HepG2 (cell line): Measurements from ENCODE around the gene DENND4A.

Source experiments
- HDAC6 ChIP-seq: fragments of 200-600 bp; sonication (generic); IDR thresholded peaks from 2 replicates; pipeline ENCODE4 v1.7.0; 2017; ENCODE audit warnings: mild to moderate bottlenecking, antibody characterized with exemption, low read length, low read depth
- HNRNPK ChIP-seq: fragments of 200-400 bp; formaldehyde crosslinking; IDR thresholded peaks from 2 replicates; pipeline ENCODE4 v1.6.1; 2018; ENCODE audit warnings: low read length, low read depth, moderate library complexity, mild to moderate bottlenecking; ENCODE audit not compliant: poor library complexity, severe bottlenecking
- POLR2A ChIP-seq, 2 experiments: IDR thresholded peaks; 2 replicates each; pipeline ENCODE4 v1.6.1; 2011; ENCODE audit warnings: low read depth in 2 of 2, low read length in 2 of 2, mild to moderate bottlenecking in 1 of 2, moderate library complexity in 1 of 2; ENCODE audit not compliant: insufficient read depth in 1 of 2
- POLR2AphosphoS5 ChIP-seq: IDR thresholded peaks from 2 replicates; pipeline ENCODE4 v1.6.1; 2012; ENCODE audit warnings: low read depth, low read length
- SIN3B ChIP-seq: fragments of 150-350 bp; IDR thresholded peaks from 2 replicates; pipeline ENCODE4 v1.6.1; 2014; ENCODE audit warnings: low read length
- SP1 ChIP-seq, 2 experiments: fragments of 450-650 bp in 1 of 2; sonication (generic) in 1 of 2; formaldehyde crosslinking in 1 of 2; IDR thresholded peaks; 2 replicates each; pipeline versions ENCODE4 v1.4.0 to v1.6.1; 2016 to 2020; ENCODE audit warnings: missing genetic modification reagents in 1 of 2
- ZNF30 ChIP-seq: sonication (generic); formaldehyde crosslinking; IDR thresholded peaks from 2 replicates; pipeline ENCODE4 v1.5.0; 2020; ENCODE audit warnings: mild to moderate bottlenecking, missing genetic modification reagents
- ZNF670 ChIP-seq: sonication (generic); formaldehyde crosslinking; IDR thresholded peaks from 2 replicates; pipeline ENCODE4 v1.8.0; 2022; ENCODE audit warnings: mild to moderate bottlenecking, missing genetic modification reagents, borderline replicate concordance
- ZNF766 ChIP-seq: sonication (generic); formaldehyde crosslinking; IDR thresholded peaks from 2 replicates; pipeline ENCODE4 v1.5.0; 2020; ENCODE audit warnings: missing genetic modification reagents, borderline replicate concordance
- TF ChIP-seq, protein P1 (sequence below): sonication (generic); formaldehyde crosslinking; IDR thresholded peaks from 2 replicates; pipeline ENCODE4 v1.4.0; 2020; ENCODE audit warnings: missing genetic modification reagents, borderline replicate concordance
- TF ChIP-seq, protein P2 (sequence below): sonication (generic); formaldehyde crosslinking; IDR thresholded peaks from 2 replicates; pipeline ENCODE4 v1.4.0; 2020; ENCODE audit warnings: mild to moderate bottlenecking, missing genetic modification reagents
- TF ChIP-seq, protein P3 (sequence below): sonication (generic); formaldehyde crosslinking; IDR thresholded peaks from 2 replicates; pipeline ENCODE4 v1.5.0; 2020; ENCODE audit warnings: mild to moderate bottlenecking, missing genetic modification reagents, moderate library complexity

DNA sequence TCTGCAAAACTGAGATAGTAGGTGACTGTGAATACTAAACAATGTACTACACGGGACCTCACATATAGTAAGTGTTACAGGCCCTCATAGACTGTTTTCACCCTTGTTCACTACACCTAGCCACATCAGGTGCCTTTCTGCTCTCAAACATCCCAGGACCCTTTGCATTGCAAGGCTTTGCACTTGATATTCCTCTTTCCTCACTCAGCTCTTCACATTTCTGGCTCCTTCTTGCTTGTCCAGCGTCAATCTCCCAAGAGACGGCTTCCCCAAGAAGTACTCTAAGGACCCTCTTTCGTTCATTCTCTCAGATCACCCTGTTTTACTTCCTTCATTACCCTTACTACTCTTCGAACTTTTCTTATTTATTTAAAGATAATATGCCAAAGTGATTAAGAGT is 10.0 kb downstream of the DENND4A start:
- TF ChIP-seq SP1 (IDR thresholded peaks at IDR 0.05) (no peak), SP1 (CRISPR knock-in tag; IDR thresholded peaks at IDR 0.05) (no peak), POLR2AphosphoS5 (no peak), SIN3B (no peak), HNRNPK (no peak), ZNF30 (CRISPR knock-in tag) (no peak), ZNF766 (CRISPR knock-in tag) (no peak), HDAC6 (no peak), ZNF670 (CRISPR knock-in tag) (no peak), POLR2A (IDR thresholded peaks at IDR 0.05; ENCODE audit: insufficient read depth in 1 of 2, low read depth in 2 of 2, low read length in 2 of 2) (no peak)
- TF ChIP-seq, protein P1, sequence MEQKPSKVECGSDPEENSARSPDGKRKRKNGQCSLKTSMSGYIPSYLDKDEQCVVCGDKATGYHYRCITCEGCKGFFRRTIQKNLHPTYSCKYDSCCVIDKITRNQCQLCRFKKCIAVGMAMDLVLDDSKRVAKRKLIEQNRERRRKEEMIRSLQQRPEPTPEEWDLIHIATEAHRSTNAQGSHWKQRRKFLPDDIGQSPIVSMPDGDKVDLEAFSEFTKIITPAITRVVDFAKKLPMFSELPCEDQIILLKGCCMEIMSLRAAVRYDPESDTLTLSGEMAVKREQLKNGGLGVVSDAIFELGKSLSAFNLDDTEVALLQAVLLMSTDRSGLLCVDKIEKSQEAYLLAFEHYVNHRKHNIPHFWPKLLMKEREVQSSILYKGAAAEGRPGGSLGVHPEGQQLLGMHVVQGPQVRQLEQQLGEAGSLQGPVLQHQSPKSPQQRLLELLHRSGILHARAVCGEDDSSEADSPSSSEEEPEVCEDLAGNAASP (CRISPR knock-in tag) = no peak
- TF ChIP-seq, protein P2, sequence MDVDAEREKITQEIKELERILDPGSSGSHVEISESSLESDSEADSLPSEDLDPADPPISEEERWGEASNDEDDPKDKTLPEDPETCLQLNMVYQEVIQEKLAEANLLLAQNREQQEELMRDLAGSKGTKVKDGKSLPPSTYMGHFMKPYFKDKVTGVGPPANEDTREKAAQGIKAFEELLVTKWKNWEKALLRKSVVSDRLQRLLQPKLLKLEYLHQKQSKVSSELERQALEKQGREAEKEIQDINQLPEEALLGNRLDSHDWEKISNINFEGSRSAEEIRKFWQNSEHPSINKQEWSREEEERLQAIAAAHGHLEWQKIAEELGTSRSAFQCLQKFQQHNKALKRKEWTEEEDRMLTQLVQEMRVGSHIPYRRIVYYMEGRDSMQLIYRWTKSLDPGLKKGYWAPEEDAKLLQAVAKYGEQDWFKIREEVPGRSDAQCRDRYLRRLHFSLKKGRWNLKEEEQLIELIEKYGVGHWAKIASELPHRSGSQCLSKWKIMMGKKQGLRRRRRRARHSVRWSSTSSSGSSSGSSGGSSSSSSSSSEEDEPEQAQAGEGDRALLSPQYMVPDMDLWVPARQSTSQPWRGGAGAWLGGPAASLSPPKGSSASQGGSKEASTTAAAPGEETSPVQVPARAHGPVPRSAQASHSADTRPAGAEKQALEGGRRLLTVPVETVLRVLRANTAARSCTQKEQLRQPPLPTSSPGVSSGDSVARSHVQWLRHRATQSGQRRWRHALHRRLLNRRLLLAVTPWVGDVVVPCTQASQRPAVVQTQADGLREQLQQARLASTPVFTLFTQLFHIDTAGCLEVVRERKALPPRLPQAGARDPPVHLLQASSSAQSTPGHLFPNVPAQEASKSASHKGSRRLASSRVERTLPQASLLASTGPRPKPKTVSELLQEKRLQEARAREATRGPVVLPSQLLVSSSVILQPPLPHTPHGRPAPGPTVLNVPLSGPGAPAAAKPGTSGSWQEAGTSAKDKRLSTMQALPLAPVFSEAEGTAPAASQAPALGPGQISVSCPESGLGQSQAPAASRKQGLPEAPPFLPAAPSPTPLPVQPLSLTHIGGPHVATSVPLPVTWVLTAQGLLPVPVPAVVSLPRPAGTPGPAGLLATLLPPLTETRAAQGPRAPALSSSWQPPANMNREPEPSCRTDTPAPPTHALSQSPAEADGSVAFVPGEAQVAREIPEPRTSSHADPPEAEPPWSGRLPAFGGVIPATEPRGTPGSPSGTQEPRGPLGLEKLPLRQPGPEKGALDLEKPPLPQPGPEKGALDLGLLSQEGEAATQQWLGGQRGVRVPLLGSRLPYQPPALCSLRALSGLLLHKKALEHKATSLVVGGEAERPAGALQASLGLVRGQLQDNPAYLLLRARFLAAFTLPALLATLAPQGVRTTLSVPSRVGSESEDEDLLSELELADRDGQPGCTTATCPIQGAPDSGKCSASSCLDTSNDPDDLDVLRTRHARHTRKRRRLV (CRISPR knock-in tag) = no peak
- TF ChIP-seq, protein P3, sequence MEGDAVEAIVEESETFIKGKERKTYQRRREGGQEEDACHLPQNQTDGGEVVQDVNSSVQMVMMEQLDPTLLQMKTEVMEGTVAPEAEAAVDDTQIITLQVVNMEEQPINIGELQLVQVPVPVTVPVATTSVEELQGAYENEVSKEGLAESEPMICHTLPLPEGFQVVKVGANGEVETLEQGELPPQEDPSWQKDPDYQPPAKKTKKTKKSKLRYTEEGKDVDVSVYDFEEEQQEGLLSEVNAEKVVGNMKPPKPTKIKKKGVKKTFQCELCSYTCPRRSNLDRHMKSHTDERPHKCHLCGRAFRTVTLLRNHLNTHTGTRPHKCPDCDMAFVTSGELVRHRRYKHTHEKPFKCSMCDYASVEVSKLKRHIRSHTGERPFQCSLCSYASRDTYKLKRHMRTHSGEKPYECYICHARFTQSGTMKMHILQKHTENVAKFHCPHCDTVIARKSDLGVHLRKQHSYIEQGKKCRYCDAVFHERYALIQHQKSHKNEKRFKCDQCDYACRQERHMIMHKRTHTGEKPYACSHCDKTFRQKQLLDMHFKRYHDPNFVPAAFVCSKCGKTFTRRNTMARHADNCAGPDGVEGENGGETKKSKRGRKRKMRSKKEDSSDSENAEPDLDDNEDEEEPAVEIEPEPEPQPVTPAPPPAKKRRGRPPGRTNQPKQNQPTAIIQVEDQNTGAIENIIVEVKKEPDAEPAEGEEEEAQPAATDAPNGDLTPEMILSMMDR (CRISPR knock-in tag) = no peak
